Kidney epithelial cell (primary cell): Measurements from ENCODE around the gene LIN7A. TPM values are rescaled to one million over a fixed set of nuclear protein-coding genes. Genes with fewer than 3 reads are reported as not detected.

ENCODE experiments used
- DNase-seq: peaks from one replicate; pipeline ENCODE4 v3.0.0-alpha.2; 2010; ENCODE audit warnings: low read depth
- H3K27me3 ChIP-seq: 2 replicates; pipeline ENCODE4 v1.6.0; 2011; ENCODE audit warnings: low read length; ENCODE audit not compliant: control insufficient read depth, insufficient read depth
- H3K36me3 ChIP-seq: 2 replicates; pipeline ENCODE4 v1.5.1; 2011; ENCODE audit warnings: low read length; ENCODE audit not compliant: control insufficient read depth, insufficient read depth
- H3K4me3 ChIP-seq: 2 replicates; pipeline ENCODE4 v1.5.1; 2011; ENCODE audit warnings: low read depth, mild to moderate bottlenecking, control low read depth, low read length
- total RNA-seq: library from RNA; depleted of rRNA; stranded (reverse); fragments of >200 nt; gene quantifications from 2 replicates; pipeline ENCODE4 v1.2.3, GENCODE V29; 2015
- TF ChIP-seq, protein P1 (sequence below): IDR thresholded peaks from 2 replicates; pipeline ENCODE4 v1.5.1; 2011; ENCODE audit warnings: mild to moderate bottlenecking, moderate library complexity, low read length, control low read depth, inconsistent platforms; ENCODE audit not compliant: insufficient read depth, poor library complexity, severe bottlenecking

LIN7A gene, protein sequence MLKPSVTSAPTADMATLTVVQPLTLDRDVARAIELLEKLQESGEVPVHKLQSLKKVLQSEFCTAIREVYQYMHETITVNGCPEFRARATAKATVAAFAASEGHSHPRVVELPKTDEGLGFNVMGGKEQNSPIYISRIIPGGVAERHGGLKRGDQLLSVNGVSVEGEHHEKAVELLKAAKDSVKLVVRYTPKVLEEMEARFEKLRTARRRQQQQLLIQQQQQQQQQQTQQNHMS
- total RNA-seq, result 0.79 and 1.3 TPM in 2 replicates

DNA sequence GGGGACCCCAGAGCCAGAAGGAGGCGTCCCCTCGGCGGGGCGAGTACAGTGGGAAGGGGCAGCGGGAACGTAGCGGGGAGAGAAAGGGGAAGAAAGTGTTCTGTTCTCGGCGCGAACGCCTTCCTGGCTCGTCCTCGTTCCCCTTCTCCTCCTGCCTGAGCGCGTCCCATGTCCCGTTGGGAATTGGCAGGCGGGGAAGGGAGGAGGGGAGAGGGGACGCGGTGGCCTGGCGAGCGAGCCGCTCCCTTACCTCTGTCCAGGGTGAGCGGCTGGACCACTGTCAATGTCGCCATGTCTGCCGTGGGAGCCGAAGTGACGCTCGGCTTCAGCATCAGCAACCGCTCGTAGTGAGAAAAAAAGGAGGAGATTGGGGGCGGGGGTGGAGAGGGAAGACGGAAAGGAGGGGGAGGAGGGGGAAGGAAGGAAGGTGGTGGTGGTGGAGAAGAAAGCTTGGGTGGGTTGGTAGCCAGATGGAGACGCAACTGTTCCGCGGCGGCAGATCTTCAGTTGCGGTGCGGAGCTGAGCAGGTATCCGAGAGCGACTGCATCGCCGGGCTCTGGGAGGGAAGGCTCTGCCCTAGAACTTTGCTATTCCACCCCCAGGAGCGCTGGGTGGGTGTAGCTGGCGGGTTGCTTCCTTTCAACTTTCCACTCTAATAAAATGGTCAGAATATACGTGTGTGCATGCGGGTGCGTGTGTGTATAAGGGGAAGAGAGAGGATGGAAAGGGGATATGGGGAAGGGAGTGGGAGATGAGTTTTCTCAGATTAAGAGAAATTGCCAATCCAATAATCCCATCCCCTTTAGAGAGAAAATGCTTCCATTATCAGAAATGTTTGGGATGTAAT is at the start of gene LIN7A:
Gene LIN7A (minus strand): TSS at position 544 of the 848 bp plus-strand sequence. CDS start 212 bp downstream, at position 332.
- Histone ChIP-seq H3K36me3 (no peaks in the 10 kb centered on the region), H3K27me3 (no peaks in the 10 kb centered on the region), H3K4me3 (peak within 1 kb of the TSS; percentile 56)
- TF ChIP-seq, protein P1, sequence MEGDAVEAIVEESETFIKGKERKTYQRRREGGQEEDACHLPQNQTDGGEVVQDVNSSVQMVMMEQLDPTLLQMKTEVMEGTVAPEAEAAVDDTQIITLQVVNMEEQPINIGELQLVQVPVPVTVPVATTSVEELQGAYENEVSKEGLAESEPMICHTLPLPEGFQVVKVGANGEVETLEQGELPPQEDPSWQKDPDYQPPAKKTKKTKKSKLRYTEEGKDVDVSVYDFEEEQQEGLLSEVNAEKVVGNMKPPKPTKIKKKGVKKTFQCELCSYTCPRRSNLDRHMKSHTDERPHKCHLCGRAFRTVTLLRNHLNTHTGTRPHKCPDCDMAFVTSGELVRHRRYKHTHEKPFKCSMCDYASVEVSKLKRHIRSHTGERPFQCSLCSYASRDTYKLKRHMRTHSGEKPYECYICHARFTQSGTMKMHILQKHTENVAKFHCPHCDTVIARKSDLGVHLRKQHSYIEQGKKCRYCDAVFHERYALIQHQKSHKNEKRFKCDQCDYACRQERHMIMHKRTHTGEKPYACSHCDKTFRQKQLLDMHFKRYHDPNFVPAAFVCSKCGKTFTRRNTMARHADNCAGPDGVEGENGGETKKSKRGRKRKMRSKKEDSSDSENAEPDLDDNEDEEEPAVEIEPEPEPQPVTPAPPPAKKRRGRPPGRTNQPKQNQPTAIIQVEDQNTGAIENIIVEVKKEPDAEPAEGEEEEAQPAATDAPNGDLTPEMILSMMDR, result no peak
- DNase-seq, result no peak

DNA sequence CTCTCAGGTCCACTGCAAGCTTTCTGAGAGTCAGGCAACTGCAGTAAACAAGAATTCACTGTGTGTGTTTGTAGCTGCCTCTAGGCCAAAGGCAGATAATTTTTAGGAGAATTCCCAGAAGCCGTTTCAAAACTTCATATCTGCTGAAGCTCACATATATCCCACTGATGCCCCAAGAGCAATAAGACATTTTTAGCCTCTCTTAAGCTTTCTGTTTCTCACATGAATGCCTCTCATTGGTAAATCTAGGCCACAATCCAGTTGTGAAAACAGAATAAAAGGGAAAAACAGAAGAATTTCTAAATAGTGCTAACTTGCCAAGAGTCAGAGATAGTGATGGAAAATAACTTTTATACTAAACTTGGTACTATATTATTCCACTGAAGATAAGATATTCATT is 48.5 kb upstream of the LIN7A start:
- no peak for DNase-seq
- Histone ChIP-seq H3K27me3 (no peaks in the 10 kb centered on the region), H3K4me3 (no peak overlapping the region), H3K36me3 (no peaks in the 10 kb centered on the region)
- TF ChIP-seq, protein P1, result no peak

DNA sequence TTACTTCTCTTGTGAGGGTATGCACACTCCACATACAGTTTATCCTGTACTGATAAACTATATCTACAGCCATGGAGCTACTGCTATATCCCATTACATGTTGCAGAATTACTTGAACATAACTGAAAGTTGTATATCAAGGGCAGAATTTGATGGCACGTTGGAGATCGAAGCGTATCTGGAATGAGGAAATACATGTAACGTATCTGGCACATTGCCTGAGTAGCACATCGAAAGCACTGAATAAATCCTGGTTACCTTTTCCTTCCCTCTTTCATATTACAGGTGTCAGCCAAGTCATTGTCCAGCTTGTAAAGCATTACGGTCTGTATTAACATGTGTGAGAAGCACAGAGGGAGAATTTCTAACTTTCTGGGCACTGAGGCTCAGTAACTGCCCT is 42.1 kb upstream of the LIN7A start:
- TF ChIP-seq, protein P1, result no peak

DNA sequence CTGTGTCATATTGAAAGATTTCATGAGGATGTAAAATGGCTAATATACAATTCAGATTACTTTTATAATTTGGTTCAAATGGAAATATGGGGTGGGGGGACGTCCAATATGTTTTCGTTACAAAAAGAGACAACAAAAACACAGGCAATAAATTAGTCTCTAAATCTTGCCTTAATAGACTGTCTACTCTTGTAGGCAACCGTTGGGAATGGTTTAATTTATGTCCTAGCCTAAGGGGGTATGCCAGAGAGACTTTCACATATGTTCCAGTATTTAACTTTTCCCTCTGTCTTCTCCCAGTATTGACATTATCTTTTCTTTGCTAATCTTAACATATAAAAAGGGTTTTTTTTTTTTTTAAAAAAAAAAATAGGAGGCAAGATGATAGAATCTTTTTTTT is 41.5 kb upstream of the LIN7A start:
- no peaks in the 10 kb centered on the region for H3K27me3 ChIP-seq
- no peak overlapping the region for H3K4me3 ChIP-seq
- DNase-seq, result no peak
- TF ChIP-seq, protein P1, result no peak
- no peaks in the 10 kb centered on the region for H3K36me3 ChIP-seq

More for the DNA sequence above, 42.1 kb upstream of the LIN7A start:
- Histone ChIP-seq H3K27me3 (no peaks in the 10 kb centered on the region), H3K36me3 (no peaks in the 10 kb centered on the region), H3K4me3 (no peak overlapping the region)
- DNase-seq, result no peak

DNA sequence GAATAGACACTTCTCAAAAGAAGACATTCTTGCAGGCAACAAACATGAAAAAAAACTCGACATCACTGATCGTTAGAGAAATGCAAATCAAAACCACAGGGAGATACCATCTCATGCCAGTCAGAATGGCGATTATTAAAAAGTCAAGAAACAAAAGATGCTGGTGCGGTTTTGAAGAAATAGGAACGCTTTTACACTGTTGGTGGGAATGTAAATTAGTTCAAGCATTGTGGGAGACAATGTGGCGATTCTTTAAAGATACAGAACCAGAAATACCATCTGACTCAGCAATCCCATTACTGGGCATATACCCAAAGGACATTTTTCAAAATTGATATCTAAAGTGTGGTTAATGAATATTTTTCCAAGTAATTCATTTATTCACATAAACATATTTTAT is 39.6 kb upstream of the LIN7A start:
- Histone ChIP-seq H3K27me3 (no peaks in the 10 kb centered on the region), H3K4me3 (no peak overlapping the region), H3K36me3 (no peaks in the 10 kb centered on the region)
- DNase-seq, result no peak
- TF ChIP-seq, protein P1, result no peak

DNA sequence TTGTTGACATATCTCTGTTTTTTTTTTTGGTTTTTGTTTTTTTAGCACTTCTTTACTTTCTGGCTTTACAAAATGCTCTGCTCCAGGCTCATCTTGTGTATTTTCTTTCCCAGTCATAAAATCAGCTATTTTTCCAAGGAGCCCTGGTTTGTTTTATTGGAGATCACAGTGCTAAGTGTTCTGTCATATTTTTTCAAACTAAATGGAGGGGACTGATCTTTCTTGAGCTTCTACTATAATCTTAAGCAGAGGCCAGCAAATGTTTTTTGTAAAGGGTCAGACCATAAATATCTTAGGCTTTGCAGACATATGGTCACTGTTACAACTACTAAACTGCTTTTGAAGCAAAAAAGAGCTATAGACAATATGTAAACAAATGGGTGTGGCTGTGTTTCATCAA is 30.6 kb upstream of the LIN7A start:
- TF ChIP-seq, protein P1, result no peak
- Histone ChIP-seq H3K4me3 (no peak overlapping the region), H3K27me3 (no peaks in the 10 kb centered on the region), H3K36me3 (no peaks in the 10 kb centered on the region)
- no peak for DNase-seq
